GM21447 (cell line): ENCODE data around the gene RTBDN.
"Not testable (repeated sequence)": the region's sequence is repeated elsewhere in the genome, so short reads cannot be mapped to it uniquely, and the experiment has no call there.

Experiments used
- ATAC-seq: cut with Tn5 transposase; IDR thresholded peaks from one replicate; pipeline ENCODE4 v1.9.1; 2021; ENCODE audit not compliant: unreplicated experiment

The RTBDN gene

DNA sequence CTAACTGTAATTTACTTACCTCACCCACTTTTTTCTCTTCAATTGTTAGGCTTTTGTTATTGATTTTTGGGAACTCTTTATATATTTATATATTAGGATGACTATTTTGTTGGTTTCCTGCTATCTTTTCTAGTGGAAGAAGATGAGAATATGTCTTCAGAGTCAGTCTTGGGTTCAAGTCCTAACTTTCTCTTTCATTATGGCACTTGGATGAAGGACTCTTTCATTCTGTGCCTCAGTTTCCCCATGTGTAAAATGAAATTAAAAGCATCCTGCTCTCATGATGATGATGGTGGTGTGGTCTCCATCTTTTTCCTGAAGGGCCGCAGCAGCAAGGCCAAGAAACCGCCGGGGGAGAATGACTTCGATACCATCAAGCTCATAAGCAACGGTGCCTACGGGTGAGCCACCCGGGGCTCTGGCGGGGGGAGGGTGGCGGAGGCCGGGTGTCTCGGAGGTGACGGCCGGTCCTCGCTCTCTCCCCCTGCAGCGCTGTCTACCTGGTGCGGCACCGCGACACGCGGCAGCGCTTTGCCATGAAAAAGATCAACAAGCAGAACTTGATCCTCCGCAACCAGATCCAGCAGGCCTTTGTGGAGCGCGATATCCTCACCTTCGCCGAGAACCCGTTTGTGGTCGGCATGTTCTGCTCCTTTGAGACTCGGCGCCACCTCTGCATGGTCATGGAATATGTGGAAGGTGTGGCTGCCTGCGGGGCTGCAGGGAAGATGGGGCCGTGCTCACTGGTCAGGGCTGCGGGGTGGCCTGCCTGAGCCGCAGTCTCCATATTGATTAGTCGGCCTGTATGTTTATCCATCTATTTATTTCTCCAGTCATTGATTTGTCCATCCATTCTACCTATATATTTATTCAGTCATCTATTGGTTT is 23.9 kb upstream of the RTBDN start:
- no peak for ATAC-seq

DNA sequence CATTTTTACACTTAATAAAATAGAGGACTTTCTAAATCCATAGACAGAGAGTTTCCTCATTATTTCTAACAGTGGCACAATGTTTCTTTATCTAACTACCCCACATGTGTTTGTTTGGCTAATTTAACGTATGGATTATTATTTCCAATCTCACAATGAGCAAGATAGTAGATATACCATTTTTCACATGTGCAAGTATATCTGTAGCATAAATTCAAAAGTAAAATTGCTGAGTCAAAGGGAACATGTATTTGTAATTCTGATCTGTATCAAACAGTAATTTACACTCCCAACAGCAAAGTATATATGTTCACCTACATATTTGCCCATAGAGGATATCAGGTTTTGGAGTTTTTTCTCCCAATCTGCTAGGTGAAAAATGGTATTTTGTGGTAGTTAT is 22.3 kb upstream of the RTBDN start:
- ATAC-seq = no peak

DNA sequence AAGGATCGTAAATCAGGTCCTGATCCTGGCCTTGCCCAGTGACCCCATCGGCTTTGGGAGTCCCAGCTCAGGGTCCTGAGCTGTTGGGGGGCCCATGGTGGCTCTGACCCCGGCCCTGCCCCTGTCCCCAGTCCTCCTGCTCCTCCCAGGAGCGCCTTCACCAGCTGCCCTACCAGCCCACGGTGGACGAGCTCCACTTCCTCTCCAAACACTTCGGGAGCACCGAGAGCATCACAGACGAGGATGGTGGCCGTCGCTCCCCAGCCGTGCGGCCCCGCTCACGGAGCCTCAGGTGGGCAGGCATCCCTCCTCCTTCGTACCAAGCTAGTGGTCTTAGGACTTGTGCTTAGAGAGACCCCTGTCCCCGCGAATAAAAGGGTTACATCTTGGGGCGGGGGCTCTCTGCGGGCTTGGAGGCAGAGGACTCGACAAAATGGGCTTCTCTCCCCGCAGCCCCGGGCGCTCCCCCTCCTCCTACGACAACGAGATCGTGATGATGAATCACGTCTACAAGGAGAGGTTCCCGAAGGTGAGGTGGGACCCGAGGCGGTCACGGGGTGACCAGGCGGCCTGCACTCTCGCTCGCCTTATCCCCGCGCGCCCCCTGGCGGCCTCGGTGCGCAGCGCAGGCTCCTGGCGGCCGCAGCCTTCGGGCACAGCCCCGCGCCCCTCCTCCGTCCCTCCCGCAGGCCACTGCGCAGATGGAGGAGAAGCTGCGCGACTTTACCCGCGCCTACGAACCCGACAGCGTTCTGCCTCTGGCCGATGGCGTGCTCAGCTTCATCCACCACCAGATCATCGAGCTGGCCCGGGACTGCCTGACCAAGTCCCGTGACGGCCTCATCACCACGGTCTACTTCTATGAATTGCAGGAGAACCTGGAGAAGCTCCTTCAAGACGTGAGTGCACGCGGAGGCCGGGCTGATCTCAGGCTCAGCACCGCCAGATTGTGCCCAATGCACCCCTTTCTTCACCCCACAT is 13.1 kb upstream of the RTBDN start:
- ATAC-seq = no peak

DNA sequence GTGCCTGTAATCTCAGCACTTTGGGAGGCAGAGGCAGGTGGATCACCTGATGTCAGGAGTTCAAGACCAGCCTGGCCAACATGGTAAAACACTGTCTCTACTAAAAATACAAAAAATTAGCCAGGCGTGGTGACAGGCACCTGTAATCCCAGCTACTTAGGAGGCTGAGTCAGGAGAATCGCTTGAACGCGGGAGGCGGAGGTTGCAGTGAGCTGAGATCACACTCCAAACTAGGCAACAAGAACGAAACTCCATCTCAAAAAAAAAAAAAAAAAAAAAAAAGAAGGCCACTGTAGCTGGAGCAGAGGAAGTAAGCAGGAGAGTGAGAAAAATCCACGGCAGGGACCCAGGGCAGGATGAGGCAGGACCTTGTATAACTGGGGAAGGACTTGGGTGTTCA is 12.2 kb upstream of the RTBDN start:
- ATAC-seq = not testable (repeated sequence)

DNA sequence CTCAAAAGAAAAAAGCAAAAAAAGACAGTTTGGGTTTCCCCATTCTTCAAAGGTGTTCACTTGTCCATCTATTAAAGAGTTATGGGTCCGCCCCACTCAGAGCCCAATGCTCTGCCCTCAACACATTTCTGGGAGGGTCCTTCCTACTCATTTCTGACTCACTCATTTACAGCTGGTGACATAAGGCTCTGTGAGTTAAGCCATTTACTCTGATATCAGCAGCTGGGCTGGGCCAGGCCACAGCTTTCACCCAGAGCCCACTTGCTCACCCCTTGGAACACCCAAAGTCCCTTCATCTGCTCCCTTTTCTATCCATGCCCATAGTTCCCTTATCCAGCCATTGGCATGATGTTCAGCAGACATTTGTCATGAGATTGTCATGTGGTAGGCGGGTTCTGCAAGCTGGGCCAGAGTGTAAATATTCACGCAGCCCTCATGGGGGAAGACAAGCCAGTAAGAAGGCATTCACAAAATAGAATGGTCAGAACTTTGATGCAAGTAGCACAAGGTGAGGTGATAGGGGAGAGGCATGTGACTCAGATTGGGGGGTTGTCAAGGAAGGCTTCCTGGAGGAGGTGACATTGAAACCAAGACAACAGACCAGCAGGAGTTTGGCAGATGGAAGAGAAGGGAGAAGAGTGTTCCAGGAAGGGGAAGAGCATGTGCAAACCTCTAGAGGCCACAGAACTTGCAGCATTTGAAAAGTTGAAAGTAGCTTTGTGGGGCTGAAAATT is 9.8 kb upstream of the RTBDN start:
- ATAC-seq = no peak

DNA sequence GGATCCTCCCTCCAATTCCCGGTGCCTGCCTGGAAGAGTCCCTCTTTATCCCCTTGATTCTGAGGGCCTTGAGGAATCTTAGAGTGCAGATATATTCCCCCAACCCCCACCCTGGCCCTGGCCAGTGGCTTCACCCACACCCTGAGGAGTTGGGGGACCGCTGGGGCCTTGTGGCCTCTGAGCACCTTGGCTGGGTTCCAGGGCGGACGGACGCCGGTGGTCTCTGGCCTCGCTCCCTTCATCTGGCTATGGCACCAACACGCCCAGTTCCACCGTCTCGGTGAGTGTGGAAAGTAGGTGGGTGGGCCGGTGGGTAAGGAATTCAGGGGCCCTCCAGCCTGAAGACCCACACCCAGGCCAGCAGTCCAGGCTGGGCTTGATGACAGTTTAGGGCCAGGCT is 8.9 kb upstream of the RTBDN start:
- ATAC-seq = no peak

DNA sequence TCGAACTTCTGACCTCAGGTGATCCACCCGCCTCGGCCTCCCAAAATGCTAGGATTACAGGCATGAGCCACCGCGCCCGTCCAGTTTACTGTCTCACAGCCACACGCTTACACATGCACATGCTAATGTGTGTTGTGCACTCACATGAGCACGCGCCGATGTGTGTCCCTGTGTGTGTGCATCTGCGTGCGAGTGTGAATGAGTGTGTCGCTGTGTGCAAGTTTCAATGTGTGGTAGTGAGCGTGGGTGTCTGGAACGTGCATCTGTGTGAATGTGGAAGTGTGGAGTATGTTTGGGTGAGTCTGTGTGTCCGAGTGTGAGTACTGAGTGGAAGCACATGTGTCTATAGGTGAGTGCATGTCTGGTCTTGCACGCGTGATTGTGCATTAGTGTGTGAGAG is 8.1 kb upstream of the RTBDN start:
- ATAC-seq = no peak

DNA sequence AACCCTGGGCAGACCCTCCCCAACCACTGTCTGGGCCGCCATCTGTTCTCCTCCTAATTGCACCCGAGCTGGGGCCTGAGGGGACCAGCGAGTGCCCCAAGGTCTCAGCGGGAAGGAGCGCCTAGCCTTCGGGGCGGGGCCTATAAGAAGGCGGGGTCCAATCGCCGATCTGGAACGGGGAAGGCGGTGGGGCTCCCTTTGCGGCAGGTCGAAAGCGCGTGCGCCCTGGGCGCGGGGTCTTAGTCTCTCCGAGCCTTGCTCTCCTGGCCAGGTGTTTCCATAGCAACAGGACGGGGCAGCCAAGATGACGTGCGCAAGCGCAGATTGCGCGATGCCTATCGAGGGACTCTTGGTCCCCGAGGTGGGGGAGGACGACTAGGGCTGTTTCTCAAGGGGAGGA is 6.7 kb upstream of the RTBDN start:
- ATAC-seq = no peak

DNA sequence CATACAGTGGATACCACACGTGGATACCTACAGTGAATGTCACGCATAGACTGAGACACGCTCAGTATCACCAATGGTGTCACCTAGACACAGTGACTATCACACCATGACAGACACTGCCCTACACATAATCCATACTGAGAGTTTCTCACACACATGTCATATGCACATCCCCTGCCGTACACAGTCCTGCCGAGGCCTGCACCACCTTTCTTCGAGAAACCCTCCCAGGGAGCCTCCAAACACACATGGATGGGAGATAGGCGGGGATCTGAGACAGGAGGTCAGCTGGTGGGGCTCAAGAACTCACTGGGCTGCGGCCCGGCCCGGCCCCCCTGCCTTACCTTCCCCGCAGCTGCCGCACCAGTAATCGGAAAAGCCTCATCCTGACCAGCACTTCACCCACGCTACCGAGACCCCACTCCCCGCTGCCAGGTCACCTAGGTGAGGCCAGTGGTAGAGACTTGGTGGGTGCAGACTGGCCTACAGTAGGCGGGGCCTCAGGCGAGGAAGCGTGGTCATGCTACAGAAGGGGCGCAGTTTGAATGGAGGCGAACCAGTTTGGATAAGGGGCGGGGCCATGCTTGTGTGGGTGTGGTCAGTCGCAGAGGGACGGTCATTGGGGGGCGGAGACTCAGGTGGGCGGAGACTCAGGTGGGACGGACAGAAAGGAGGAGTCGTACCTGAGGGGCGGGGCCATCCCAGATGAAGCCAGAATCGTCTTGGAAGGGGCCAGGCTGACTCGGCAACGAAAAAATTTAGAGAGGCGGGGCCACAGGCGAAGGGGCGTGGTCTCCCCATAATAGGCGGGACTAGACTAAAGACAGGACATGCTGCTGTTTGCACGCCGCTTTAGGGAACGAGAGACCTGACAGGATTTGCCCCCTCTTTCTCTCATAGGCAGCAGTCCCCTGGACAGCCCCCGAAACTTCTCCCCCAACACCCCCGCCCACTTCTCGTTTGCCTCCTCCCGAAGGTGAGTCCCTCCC is 6.0 kb upstream of the RTBDN start:
- ATAC-seq = no peak

DNA sequence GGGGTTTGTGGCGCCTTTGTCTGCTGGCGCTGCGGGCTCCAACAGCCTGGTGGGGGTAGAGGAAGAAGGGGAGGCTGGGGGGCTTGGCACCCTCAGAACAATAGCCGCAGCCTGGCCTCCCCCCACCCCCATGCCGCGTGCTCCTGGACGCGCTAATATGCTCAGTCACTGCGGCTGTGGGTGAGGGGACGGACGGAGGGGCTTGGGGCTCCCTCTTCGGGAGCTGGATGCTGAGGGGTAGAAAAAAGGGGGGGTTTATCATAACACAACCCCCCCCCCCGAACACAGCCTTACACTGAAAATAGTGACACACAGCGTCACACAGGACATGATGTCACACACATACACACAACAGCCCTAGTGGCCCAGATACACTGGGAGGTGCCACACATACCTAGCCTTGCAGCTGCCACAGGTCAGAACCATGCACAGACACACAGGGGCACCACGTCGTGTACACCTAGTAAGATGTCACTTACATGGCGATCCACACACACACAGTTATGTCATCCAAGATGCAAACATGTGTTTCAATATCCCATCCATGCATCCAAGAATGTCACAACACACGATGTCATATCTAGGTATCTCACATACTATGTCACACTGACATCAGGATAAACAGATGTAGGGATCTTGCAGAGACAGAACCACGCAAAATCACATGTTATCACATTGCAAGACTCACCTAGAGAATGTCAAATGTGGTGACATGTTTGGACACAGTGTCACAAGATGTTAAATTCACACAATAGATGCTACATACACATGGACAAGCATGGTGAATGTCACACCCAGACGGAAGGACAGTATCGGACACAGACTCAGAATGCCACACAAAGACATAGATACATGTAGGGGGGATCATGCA is 4.7 kb upstream of the RTBDN start:
- no peak for ATAC-seq

DNA sequence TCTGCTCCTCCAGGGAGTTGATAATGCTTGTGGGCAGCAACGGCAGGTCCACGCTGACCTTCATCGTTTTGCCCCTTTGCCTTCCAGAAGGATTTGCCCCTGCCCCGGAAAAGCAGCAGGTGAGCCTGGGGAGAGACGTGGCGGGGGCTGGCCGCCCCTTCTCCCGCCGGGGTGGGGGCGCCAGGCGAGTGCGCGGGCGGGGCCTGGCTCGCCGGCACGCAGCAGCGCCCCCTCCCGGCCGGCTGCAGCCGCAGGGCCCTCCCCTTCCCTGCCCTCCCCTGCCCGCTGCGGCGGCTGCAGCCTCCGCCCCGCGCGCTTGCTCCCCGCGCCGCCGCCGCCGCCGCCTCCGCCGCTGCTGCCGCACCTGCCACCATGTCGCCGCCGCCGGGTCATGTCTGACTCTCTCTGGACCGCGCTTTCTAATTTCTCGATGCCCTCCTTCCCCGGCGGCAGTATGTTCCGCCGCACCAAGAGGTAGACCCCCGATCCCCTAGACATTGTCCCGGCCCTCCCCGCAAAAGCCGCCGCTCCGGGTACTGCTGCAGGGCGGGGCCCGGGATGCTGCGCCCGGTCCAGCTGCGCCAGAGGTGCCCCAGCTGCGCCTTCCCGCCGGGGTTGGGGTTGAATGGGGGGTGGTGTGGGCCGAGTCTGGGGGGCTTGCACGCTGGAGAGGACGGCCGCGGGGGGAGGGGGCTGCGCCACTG is 4.0 kb upstream of the RTBDN start, which contains the start of gene MAST1:
TSS of gene MAST1 (plus strand) at position 334 of the 704 bp plus-strand sequence. CDS start at position 392, 58 bp downstream.
- no peak for ATAC-seq

DNA sequence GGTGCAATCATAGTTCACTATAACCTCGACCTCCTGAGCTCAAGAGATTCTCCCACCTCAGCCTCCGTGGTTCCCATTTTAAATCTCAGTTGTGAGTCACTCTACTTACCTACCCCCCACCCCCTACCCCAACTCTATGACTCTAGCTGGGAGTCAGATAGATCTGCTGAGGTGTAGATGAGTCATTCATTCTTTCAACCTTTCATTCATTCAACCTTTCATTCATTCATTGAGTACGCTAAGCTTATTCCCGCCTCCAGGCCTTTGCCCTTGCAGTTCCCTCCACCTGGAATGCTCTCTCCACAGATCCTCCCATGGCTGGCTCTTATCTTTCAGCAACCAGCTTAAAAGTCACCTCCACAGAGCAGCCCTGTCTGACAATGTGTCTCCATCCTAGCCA is 2.8 kb upstream of the RTBDN start:
- no peak for ATAC-seq

DNA sequence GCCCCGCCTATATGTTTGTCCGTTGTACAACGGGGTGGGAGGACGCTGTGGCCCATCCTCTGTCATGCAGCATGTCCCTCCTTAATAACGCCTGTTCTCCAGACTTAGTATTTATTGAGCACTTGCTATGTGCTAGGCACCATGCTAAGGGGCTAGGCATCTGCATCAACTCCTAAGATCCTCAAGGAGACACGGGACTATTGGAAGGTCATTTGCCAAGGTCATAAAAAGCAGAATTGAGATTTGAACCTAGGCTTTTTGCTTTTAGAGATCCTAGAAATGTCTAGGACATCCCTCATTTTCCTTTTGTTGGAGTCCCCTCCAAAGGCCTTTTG is 2.1 kb upstream of the RTBDN start:
- no peak for ATAC-seq

DNA sequence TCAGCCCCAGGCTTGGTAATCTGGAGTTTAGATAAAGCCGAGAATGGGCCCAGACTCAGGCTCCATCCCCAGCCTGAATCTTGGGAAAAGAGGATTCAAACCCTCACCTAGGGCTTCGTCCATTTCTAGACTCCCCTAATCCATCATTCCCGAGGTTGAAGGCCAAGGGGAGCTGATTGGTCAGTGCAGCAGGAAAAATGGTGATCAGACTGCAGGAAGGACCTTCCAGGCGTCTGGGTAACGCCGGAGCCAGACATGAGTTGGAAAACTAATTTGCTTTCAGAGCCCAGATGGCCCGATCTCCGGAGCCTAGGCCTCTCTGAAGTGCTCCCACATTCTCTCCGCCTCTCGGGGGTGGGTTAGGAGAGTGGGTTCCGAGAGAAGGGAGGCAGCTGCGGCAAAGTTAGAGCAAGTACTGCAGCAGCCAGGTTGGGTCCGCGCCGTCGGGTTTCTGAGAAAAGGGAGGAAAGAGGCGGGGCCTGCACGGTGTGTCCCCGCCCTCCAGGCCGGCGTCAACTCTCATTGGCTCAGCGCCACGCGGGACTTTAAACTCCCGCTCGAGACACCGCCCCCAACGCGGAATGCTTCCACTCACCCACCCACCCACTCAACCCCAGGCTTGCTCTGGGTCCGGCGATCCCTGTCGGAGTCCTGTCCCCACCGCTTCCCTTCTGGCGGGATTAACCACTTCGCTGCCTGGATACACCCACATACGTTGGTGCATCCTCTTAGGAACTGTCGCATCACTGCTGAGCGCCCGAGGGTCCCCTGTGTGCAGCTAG is 788 bp upstream of the RTBDN start:
- no peak for ATAC-seq

DNA sequence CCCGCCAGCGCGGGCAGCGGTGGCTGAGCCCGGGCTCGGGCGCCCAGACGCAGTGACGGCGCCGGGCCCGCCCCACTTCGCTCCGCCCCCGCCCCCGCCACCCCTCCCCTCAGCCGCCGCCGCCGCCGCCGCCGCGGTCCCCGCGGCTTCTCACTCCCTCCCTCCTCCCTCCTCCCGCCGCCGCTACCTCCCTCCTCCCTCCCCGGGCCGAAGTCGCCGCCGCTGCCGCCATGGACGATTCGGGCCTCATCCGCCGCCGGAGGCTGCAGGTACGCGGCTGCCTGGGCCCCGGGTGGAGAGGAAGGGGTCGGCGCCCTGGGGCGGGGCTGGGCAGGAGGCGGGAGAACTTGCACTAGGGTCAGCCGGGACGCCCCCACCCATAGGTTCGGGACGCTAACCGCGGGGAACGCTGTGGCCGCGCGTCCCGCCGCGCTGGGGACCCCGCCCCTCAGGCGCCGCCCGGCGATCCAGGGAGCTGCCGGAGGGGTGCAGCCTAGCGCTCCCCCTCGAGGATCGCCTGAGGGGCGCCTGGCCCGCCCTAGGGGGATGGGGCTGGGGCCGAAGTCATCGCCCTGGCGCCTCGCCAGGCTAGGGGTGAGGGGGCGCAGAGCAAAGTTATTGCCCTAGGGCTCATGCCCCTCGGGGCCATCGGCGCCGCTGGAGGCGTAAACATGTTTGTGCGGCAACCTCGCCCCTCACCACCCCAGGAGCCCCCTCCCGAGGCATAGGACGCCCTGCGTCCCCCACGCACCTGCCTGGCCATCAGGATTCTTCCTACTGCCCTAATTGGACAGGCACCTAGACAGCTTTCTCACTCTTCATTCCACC is 427 bp downstream of the RTBDN start:
- ATAC-seq = no peak

DNA sequence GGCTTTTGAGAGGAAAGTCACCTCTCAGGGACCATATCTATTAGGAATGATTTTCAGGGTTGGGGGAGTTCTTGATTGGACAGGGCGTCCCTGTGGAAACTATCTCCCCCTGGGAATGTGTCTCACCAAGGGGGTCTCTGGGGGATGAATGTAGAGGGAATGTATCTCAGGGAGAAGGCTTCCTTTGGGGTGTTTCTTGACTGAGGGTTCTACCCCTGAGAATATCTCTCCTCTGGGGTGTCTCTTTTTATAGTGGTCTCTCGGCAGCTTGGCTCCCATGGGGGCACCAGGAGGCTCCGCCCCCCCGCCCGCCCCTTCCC is 1.0 kb downstream of the RTBDN start:
- ATAC-seq = no peak

DNA sequence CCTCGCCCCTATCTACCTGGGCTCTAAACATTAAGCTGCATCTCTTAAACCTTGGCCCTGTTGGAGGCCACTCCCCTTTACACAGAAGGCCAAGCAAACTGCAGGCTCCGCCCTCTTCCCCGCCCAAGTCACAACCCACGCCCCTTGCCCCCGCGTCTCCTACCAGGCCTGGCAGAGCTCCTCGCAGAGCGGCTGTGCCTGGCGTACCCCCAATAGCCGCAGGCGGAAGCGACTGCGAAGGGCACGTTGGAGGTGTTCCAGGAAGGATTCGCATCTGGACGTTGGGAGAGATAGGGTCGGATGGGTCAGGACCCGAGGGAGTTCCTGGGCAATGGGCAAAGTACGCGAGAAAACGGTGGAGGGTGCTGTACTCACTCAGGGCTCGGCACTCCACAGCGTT is 5.9 kb downstream of the RTBDN start:
- ATAC-seq = no peak
